AG09319 (cell line): ENCODE data around the gene PSMC1.

Source experiments
- DNase-seq: peaks from one replicate; pipeline ENCODE4 v3.0.0-alpha.2; 2010; ENCODE audit warnings: low read depth; ENCODE audit errors: extremely low read depth
- TF ChIP-seq, protein P1 (sequence below): IDR thresholded peaks from 2 replicates; pipeline ENCODE4 v1.5.1; 2011; ENCODE audit warnings: low read depth, mild to moderate bottlenecking, inconsistent platforms, low read length, moderate library complexity

The PSMC1 gene

GRCh38 chr14:90319173-90319572 is 62.8 kb downstream of the PSMC1 start:
- TF ChIP-seq, protein P1, sequence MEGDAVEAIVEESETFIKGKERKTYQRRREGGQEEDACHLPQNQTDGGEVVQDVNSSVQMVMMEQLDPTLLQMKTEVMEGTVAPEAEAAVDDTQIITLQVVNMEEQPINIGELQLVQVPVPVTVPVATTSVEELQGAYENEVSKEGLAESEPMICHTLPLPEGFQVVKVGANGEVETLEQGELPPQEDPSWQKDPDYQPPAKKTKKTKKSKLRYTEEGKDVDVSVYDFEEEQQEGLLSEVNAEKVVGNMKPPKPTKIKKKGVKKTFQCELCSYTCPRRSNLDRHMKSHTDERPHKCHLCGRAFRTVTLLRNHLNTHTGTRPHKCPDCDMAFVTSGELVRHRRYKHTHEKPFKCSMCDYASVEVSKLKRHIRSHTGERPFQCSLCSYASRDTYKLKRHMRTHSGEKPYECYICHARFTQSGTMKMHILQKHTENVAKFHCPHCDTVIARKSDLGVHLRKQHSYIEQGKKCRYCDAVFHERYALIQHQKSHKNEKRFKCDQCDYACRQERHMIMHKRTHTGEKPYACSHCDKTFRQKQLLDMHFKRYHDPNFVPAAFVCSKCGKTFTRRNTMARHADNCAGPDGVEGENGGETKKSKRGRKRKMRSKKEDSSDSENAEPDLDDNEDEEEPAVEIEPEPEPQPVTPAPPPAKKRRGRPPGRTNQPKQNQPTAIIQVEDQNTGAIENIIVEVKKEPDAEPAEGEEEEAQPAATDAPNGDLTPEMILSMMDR = no peak
- DNase-seq = no peak

- DNase-seq = no peak
- TF ChIP-seq, protein P1 = no peak
Measured at GRCh38 chr14:90319634-90320541, 63.5 kb downstream of the PSMC1 start.

- no peak for DNase-seq
- TF ChIP-seq, protein P1 = no peak
Measured at GRCh38 chr14:90321891-90322290, 65.5 kb downstream of the PSMC1 start.
